Thoracic aorta (tissue), 2 donors: Measurements from ENCODE around the gene OSBP2. TPM values are rescaled to one million over a fixed set of nuclear protein-coding genes. Genes with fewer than 3 reads are reported as not detected.

Experiments used
- ATAC-seq: fragments of 150-250 bp; one replicate; pipeline ENCODE4 v1.8.0; 2017; ENCODE audit warnings: low read depth; ENCODE audit not compliant: insufficient number of reproducible peaks, low FRiP score
- DNase-seq: peaks from one replicate; pipeline ENCODE4 v3.0.0-alpha.2; 2020; ENCODE audit warnings: low spot score
- H3K27ac ChIP-seq, 2 donors: fragments of 200-600 bp; sonication (generic); 1 replicate in 1 of 2; 2 replicates in 1 of 2; pipeline ENCODE4 v1.5.1; 2016; ENCODE audit warnings: mild to moderate bottlenecking in 2 of 2, moderate library complexity in 2 of 2
- H3K27me3 ChIP-seq: fragments of 200-600 bp; sonication (generic); replicated peaks from 2 replicates; pipeline ENCODE4 v1.6.0; 2016; ENCODE audit warnings: mild to moderate bottlenecking; ENCODE audit not compliant: insufficient read depth
- H3K36me3 ChIP-seq: fragments of 200-600 bp; sonication (generic); one replicate; pipeline ENCODE4 v1.5.1; 2016
- H3K4me1 ChIP-seq, 2 donors: fragments of 200-600 bp; sonication (generic); 1 replicate in 1 of 2; 2 replicates in 1 of 2; pipeline versions ENCODE4 v1.5.1 to v1.6.0; 2016; ENCODE audit warnings: low read depth in 2 of 2, mild to moderate bottlenecking in 1 of 2; ENCODE audit not compliant: control insufficient read depth in 1 of 2
- H3K4me3 ChIP-seq: fragments of 200-600 bp; sonication (generic); 2 replicates; pipeline ENCODE4 v1.5.1; 2016; ENCODE audit warnings: mild to moderate bottlenecking
- H3K9me3 ChIP-seq: fragments of 200-600 bp; sonication (generic); 2 replicates; pipeline ENCODE4 v1.5.1; 2016
- CTCF ChIP-seq: fragments of 200-600 bp; sonication (generic); IDR thresholded peaks from one replicate; pipeline ENCODE4 v1.5.1; 2019; ENCODE audit warnings: antibody characterized with exemption
- total RNA-seq, 2 donors: library from RNA; depleted of rRNA; stranded (reverse); fragments of >200 nt; gene quantifications; one replicate each; pipeline versions ENCODE4 v1.1.0 to v1.2.3, GENCODE V29; 2016

The OSBP2 gene
- total RNA-seq, 2 donors from 2014 or later = 0.71 to 3.0 TPM

GRCh38 chr22:30827646-30828045 is 133.0 kb downstream of the OSBP2 start:
- H3K9me3 ChIP-seq = no peaks in the 10 kb centered on the region
- no peak overlapping the region for H3K27ac ChIP-seq
- H3K36me3 ChIP-seq = no peaks in the 10 kb centered on the region
- no peak for DNase-seq
- TF ChIP-seq CTCF = no peak
- ATAC-seq = no peak
- no peak overlapping the region for H3K4me3 ChIP-seq
- peaks cover 3% of the 10 kb centered on the region for H3K27me3 ChIP-seq
- H3K4me1 ChIP-seq = peaks cover 1 to 2% of the 10 kb centered on the region in 2 donors

- H3K4me1 ChIP-seq = no peaks in the 10 kb centered on the region
- no peak overlapping the region for H3K4me3 ChIP-seq
- no peaks in the 10 kb centered on the region for H3K36me3 ChIP-seq
- no peak for DNase-seq
- no peaks in the 10 kb centered on the region for H3K9me3 ChIP-seq
- ATAC-seq = peak; percentile 20
- no peaks in the 10 kb centered on the region for H3K27me3 ChIP-seq
- H3K27ac ChIP-seq = no peak overlapping the region
- no peak for TF ChIP-seq CTCF
Observed at GRCh38 chr22:30828187-30829155, 133.8 kb downstream of the OSBP2 start.

- H3K4me3 ChIP-seq = no peak overlapping the region
- H3K27me3 ChIP-seq = no peaks in the 10 kb centered on the region
- no peaks in the 10 kb centered on the region for H3K36me3 ChIP-seq
- H3K4me1 ChIP-seq = no peaks in the 10 kb centered on the region
- no peak for ATAC-seq
- H3K27ac ChIP-seq = no peak overlapping the region
- no peak for TF ChIP-seq CTCF
- DNase-seq = no peak
- H3K9me3 ChIP-seq = no peaks in the 10 kb centered on the region
Observed at GRCh38 chr22:30829901-30830550, 135.4 kb downstream of the OSBP2 start.

- no peaks in the 10 kb centered on the region for H3K9me3 ChIP-seq
- no peak overlapping the region for H3K27ac ChIP-seq
- no peaks in the 10 kb centered on the region for H3K4me1 ChIP-seq
- H3K36me3 ChIP-seq = no peaks in the 10 kb centered on the region
- no peak for TF ChIP-seq CTCF
- no peak for ATAC-seq
- DNase-seq = no peak
- H3K27me3 ChIP-seq = no peaks in the 10 kb centered on the region
- H3K4me3 ChIP-seq = no peak overlapping the region
Observed at GRCh38 chr22:30830907-30831306, 136.2 kb downstream of the OSBP2 start.

GRCh38 chr22:30832407-30832987 is 137.8 kb downstream of the OSBP2 start:
- Histone ChIP-seq H3K36me3 (no peaks in the 10 kb centered on the region), H3K27ac (no peak overlapping the region), H3K9me3 (no peaks in the 10 kb centered on the region), H3K4me1 (no peaks in the 10 kb centered on the region), H3K4me3 (no peak overlapping the region), H3K27me3 (no peaks in the 10 kb centered on the region)
- TF ChIP-seq CTCF = no peak
- ATAC-seq (no peak), DNase-seq (no peak)
